Femur (tissue), 1 donor: ENCODE data around the gene SIL1.
"Not testable (repeated sequence)": the region's sequence is repeated elsewhere in the genome, so short reads cannot be mapped to it uniquely, and the experiment has no call there.

Source experiments
- DNase-seq: peaks from one replicate; pipeline ENCODE4 v3.0.0-alpha.2; 2017

The SIL1 gene

DNA sequence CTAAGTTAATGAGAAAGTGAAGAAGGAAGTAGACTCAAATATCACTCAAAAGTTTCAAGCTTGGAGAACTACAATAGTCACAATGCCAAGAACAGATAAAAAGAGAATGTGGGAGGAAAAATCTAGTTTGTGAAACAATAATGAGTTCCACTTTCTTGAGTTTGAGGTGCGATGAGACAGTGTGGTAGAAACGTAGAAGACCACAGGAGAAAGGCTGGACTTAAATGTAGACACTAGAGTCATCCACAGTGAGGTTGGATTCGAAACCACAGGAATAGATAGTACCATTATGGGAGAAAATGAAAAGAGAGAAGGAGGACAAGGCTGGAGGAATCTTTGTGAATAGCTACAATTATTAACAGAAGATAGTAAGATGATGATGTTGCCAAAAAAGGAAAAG lies 182.0 kb downstream of the SIL1 start:
- DNase-seq = no peak

DNA sequence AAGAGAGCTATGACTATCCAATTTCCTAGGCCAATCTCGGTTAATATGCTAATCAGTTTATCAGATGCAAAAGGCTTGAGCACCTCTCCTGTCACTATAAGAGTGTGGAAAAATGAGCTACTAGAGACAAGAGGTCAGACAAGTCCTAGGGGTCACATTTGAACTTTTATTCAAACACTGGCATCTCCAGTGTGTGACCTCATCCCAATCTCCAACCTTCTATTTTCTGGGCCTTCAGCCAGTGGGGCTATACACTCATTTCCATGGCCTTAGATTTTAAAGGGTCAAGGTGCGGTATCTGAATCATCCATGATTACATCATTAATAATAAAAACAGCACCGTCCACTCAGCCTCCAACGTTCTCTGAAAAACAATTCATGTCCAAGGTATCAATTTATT lies 183.4 kb downstream of the SIL1 start:
- DNase-seq = no peak

DNA sequence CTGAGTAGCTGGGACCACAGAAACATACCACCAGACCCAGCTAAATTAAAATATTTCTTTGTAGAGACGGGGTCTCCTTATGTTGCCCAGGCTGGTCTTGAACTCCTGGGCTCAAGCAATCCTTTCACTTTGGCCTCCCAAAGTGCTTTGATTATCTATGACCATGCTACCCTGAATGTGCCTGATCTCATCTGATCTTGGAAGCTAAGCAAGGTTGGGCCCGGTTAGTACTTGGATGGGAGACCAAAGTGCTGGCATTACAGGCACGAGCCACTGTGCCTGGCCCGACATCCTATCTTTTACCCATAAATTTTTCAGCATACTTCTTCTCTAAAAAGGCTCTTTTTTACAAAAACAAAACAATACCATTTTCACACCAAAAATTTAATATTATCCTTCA lies 186.0 kb downstream of the SIL1 start:
- no peak for DNase-seq

DNA sequence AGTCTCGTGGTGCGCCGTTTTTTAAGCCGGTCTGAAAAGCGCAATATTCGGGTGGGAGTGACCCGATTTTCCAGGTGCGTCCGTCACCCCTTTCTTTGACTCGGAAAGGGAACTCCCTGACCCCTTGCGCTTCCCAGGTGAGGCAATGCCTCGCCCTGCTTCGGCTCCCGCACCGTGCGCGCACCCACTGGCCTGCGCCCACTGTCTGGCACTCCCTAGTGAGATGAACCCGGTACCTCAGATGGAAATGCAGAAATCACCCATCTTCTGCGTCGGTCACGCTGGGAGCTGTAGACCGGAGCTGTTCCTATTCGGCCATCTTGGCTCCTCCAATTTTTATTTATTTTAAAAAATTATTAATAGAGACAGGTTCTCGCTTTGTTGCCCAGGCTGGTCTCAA lies 187.0 kb downstream of the SIL1 start:
- DNase-seq = not testable (repeated sequence)

DNA sequence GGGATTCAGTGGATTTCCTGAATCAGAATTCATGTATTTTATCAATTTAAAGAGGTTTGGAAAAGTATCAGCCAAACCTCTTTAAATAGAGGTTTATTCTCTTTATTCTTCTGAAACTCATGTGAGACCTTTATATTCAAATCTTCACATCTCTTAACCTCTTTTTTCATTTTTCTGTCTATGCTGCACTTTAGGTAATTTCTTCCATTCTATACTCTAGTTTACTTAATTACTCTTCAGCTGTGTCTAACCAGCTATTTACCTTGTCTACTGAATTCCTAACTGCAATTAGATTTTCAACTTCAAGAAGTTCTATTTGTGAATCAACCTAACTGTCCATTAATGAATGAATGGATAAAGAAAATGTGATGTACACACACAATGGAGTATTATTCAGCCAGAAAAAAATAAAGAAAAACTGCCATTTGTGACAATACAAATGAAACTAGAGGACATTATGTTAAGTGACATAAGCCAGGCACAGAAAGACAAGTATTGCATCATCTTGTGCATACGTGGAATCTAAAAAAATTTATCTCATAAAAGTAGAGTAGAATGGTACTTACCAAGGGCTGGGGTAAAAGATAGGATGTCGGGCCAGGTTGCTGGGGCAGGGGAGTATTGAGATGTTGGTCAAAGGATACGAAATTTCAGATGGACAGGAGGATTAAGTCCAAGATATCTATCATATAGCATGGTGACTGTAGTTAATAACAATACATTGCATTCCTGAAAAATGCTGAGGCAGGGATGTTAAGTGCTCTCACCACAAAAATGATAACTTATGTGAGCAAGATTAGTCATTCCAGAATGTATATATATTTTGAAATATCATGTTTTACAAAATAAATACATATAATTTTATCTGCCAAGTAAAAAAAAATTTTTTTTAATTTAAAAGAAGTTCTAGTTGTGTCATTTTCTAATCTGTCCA lies 193.5 kb downstream of the SIL1 start:
- DNase-seq = no peak

DNA sequence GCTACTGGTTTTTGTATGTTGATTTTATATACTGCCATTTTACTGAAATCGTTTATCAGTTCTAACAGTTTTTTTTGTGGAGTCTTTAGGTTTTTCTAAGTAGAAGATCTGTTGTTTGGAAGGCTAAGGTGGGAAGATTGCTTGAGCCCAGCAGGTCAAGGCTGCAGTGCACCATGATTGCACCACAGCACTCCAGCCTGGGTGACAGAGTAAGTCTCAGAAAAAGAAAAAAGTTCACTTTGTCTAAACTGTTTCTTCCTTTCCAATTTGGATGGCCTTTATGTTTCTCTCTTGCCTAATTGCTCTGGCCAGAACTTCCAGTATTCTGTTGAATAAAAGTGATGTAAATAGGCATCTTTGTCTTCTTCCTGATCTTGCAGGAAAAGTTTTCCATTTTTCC lies 198.5 kb downstream of the SIL1 start:
- DNase-seq = no peak

DNA sequence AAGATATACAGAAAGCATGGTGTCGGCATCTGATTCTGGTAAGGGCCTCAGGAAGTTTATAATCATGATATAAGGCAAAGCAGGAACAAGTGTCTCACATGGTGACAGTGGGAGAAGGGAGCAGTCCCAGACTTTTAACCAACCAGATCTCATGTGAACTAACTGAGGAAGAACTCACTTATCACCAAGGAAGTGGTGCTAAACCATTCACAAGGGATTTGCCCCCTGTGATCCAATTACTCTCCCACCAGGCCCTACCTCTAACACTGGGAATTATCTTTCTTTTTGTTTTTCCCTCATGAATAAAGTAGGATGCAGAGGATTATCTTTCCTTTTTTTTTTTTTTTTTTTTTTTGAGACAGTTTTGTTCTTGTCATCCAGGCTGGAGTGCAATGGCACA lies 199.6 kb downstream of the SIL1 start:
- no peak for DNase-seq

DNA sequence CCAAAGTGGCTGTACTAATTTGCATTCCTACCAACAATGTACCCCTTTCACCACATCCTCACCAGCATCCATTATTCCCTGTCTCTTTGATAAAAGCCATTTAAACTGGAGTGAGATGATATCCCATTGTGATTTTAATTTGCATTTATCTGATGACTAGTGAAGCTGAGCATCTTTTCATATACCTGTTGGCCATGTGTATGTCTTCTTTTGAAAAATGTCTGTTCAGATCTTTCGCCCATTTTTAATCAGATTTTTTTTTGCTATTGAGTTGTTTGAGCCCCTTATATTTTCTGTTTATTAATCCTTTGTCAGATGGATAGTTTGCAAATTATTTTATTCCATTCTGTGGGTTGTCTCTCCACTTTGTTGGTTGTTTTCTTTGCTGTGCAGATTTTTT lies 202.0 kb downstream of the SIL1 start:
- DNase-seq = no peak

DNA sequence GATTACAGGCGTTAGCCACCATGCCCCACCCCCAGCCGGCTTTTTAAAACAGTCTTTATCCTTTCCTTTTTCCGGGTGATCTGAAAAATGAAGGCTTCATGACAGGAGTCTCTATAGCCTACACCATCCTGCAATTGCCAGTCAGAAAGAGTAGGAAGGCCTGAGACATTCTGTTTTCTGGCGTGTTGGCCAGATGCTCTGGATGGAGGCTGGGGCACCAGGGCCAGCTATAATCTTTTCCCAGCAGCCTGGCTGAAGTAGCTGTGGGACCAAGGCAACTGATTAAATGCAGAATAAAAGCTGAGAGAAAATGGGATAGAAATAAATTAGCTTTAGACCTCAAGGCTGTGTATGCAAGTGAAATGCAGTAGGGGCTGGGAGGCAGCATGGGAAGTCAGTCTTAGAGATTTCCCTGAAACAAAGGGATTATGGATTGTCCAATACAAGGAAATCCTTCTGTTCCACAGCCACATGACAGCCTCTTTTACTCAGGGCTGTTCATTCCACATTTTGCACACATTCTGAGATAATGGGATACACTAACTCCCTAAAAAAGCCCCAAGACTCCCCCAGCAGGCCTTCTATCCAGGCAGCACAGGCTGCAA lies 207.1 kb downstream of the SIL1 start:
- no peak for DNase-seq

DNA sequence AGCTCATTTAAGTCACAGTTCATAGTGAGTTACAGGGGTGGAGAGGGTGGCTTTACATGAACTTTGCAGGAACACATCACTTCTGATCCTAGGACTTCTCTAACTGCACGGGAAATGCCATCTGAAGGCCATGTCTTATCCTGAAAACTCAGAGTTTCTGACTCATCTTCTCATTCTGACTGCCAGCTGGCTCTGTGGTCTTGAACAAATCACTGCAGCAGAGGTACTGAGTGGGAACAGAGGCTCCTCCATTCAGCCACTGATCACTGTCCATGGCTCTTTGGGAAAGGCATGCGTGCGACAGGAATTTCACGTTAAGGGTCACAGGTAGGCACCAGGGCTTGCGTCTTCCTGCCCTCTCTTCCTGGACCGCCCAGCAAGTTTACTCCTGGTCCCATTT lies 208.4 kb downstream of the SIL1 start:
- no peak for DNase-seq

DNA sequence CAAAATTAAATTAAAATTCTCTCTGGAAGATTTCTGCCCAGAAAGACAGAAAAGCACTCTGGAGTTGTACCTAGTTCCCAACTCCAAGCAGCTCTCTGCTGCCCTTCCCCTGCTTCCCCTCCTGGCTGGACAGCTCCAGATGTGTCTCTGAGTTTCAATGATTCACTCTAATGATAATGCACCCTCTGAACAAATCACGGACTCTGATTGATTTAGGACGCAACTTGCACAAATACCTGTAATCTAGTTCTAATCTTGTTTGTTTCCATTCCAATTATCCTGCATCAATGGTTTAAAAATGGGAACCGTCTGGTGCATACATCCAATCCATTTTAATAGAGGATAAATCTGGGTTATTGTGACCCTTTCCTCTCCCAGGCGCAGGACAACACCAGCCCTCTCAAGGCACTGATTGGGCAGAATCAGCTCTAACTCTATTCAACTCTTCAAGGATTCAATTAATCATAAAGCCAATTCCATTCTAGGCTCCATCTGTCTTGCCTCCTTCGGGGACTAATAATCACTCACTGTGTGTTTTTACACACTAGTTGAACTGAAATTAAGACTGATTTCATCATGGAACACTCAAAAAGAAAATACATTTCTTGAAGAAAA lies 211.9 kb downstream of the SIL1 start:
- DNase-seq = no peak

DNA sequence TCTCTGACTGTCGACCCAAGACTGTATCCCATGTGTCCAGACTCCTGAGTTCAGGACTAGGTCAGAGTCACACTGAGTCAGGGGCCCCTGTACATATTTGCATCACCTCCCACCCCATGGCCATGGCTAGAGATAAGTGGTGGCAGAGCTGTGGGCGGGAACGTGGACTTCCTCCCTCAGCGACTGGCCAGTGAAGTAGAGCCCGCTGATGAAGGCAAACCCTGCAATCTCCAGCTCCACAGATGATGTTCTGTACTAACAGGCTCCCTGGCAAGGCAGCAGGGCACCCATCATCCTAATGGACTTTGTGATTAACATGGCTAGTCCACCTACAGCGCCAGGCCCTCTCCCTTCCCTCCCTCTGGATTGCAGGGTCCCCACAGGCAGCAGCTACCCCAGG lies 212.5 kb downstream of the SIL1 start:
- no peak for DNase-seq

DNA sequence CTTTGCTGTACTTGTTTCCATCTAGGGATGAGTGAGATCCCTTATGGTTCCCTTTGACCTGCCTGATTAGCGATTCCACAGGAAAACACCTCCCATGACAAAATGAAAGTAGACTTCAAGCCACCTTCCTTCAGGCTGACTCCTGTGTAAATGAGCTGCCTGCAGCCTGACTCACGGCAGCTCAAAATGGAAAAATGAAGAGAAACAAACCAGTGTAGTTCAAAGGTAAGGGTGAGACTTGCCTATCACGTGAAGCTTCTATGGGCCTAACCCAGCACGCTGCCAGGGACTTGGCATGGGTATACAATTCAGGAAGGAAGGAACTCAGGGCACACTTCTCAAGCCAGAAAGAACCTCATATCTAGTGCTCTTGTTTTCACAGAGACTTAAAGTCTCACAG lies 212.9 kb downstream of the SIL1 start:
- no peak for DNase-seq

DNA sequence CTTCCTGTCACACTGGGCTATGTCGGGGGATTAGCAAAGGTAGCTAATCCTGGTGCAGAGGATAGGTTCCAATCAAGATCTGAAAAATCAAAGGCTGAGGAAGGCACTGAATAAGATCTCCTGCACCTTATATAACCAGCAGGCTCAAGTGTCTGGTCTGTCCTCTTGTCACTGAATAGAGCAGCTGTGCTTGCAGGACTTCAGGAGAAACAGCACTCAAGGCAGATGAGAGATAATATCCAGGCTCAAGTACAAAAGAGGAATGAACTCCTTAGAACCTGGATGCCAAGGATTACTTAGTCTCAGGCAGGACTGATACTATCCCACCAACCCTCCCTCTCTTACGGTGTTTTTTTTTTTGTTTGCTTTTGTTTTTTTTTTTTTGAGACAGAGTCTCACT lies 214.2 kb downstream of the SIL1 start:
- no peak for DNase-seq

DNA sequence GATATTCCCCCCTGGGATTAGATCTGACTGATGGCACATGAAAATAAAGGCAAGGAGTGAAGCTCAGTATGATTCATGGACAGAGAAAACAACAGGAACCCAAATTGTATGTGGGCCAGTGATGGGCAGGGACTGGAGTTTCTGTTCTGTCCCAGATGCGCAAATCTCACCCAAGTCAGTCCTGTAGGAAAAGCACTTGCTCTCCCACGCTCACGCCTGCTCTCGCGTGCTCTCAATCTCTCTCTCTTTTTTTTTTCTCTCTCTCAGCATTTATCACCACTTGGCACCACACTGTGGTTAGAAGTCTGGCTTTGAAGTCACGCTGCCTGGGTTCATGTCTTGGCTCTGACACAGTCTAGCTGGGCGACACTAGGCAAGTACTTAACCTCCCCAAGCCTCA lies 216.6 kb downstream of the SIL1 start:
- no peak for DNase-seq

DNA sequence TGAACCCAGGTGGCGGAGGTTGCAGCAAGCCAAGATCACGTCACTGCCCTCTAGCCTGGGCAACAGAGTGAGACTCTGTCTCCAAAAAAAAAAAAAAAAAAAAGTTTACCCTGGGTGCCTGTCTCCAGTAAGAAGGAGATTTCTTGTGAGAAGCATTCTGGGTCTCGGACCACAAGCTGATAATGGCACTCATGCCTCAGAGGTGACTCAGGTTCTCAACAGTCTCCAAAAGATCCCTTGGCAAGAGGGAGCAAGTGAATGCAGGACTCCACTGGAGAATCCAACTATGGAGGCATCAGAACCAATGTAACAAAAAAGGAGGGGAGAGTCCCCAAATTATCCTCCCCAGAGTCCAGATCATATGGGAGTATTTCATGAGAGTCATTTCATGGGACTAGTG lies 217.0 kb downstream of the SIL1 start:
- no peak for DNase-seq

DNA sequence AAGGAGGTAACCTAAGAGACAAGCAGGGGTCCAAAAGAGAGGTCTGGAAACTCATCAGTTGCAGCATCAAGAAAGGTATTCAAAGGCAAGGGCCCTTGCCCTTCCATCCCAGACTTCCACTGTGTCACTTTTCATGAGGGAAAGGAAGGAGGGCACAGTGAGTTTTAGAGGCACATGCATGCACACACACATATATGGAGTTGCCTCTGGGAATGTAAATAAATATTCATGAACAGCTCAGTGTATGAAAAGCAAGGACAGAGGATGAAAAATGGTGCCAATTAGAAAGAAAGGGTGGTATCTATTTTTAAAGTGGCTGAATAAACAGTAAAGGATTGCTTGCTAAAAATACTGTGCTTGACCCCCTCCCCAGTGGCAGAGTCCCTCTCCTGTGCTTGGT lies 217.7 kb downstream of the SIL1 start:
- DNase-seq = no peak

DNA sequence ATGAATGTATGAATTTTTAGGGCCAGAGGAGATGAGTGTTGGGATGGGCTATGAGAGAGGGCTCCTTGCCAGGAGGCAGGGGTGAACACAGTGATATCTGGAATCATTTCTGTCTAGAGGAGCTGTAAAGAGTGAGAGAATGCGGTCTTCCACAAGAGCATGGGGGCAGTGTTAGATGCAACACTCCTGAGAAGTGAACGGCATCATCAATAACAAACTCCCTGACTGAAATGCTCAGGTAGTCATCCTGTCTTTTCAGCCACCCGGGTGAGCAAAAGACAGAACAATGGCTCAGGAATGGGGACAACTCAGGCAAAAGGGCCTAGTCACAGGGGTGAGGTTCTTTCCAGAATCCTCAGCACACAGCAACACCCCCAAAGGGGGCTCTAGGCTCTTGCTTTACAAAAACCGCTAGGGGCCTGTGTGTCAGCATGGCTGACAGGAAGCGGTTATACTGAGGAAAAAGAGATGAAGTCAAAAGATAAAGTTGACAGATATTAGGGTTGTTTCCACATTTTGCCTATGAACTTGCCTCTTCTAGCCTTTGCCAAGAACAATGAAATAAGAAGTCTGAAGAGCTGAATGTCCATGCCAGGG lies 218.4 kb downstream of the SIL1 start:
- DNase-seq = no peak

DNA sequence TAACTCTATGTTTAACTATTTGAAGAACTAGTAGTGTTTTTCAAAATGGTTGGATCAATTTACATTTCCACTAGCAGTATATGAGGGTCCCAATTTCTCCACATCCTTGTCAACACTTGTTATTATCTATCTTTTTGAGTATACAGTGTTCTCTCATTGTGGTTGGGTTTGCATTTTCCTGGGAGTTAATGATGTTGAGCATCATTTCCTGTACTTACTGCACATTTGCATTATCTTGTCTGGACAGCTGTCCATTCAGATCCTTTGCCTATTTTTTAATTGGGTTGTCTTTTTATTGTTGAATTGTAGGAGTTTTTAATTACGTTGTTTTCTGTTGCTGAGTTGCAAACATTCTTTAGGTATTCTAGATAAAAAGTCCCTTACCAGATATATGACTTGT lies 219.6 kb downstream of the SIL1 start:
- DNase-seq = no peak

DNA sequence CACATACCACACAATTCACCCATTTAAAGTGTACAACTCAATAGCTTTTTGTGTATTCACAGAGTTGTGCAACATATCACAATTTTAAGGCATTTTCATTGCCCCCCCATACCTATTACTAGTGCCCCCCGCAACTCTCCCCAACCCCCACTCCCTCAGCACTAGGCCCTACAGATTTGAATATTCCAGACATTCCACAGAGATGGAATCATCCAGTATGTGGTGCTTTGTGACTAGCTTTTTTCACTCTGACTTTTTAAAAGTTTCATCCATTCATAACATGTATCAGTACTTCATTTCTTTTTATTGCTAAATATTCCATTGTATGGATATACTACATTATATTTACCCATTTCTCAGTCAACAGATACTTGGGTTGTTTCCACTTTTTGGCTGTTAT lies 220.1 kb downstream of the SIL1 start:
- DNase-seq = no peak

DNA sequence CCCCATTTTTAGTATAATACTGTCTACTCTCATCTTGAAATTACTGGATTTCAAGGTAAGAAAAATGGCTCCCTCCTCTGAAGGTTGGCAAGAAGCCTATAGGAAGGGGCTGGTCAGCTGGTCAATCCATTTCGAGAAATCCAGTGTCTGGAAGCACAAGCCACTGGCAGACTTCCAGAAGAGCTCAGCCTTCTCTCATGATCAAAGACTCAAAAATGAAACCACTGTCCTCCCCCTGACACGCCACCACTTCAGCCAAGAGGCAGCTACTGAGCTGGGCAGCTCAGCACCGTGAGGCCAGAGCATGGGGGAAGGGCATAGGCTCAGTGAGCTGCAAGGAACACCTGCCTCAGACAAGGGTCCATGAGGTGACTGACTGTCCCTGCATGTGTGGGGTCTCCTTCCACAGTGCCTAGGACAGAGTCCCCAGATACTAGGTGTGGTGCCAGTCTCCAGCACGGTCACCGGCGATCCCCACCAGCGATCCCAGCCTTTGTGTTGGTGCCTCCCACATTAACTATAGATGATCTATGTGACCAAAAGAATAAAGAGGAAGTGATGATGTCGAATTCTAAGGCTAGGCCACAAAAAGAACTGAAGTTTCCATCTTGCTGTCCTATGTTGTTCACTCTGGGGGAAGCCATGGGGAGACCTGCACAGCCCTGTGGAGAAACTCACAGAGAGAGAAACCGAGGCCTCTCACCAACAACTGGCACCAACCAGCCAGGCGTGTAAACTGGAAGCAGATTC lies 222.9 kb downstream of the SIL1 start:
- peak; percentile 65 for DNase-seq

DNA sequence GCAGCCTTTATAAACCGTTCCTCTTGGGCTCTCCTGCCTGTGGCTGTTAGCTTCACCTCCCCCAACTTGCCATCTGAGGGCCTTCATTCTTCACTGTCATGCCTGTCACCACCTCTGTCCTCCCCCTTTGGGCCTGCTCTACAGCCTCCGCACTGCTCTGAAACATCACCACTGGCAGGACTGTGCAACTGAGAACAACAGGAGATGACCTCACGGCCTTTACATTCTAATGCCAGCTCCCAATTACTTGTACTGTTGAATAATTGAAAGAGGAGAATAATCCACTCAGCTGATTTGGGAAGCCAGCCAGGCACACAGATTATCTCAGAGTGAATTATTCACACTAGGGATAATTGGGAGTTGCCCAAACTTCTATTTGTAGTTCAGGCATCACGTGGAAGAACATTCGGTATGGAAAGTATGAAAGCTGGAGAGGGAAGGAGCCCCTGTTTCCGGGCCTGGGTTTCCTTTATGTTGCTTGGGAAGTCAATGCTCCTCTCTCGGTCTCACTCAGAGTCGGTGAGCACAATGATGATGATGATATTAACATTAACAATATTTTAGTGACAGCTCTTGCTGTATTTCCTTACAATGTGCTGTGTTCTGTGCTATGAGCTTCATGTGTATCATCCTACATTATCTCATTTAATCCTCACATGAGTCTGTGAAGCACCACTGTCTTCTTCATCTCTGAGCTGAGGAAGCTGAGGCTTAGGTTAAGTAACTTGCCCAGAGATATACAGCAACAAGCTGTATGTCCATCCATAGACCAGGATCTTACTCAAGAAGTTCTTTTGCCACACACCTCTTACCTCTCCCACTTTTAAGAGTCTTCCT lies 223.7 kb downstream of the SIL1 start:
- peak; percentile 59 for DNase-seq
